Measurements from ENCODE around the gene KLHL17. TPM values are rescaled to one million over a fixed set of nuclear protein-coding genes. Genes with fewer than 3 reads are reported as not detected.

The KLHL17 gene
- total RNA-seq, 2 donors from 2014 or later: 19.9 to 26.1 TPM

- no peaks in the 10 kb centered on the region for H3K9me3 Mint-ChIP-seq
- no peaks in the 10 kb centered on the region for H3K36me3 Mint-ChIP-seq
- DNase-seq (ENCODE audit: low spot score in 2 of 2): no peak
- ATAC-seq: no peak
- H3K27ac Mint-ChIP-seq: no peak overlapping the region
Observed at GRCh38 chr1:919271-919872, 41.0 kb upstream of the KLHL17 start.

GRCh38 chr1:920010-920409 is 40.4 kb upstream of the KLHL17 start:
- ATAC-seq (no peak), DNase-seq (ENCODE audit: low spot score in 2 of 2) (no peak)
- no peaks in the 10 kb centered on the region for H3K36me3 Mint-ChIP-seq
- H3K9me3 Mint-ChIP-seq: no peaks in the 10 kb centered on the region
- H3K27ac Mint-ChIP-seq: no peak overlapping the region

GRCh38 chr1:920521-920920 is 39.9 kb upstream of the KLHL17 start:
- ATAC-seq (no peak), DNase-seq (ENCODE audit: low spot score in 2 of 2) (no peak)
- no peaks in the 10 kb centered on the region for H3K36me3 Mint-ChIP-seq
- H3K27ac Mint-ChIP-seq: no peak overlapping the region
- no peaks in the 10 kb centered on the region for H3K9me3 Mint-ChIP-seq

GRCh38 chr1:921011-921837 is 39.2 kb upstream of the KLHL17 start:
- Mint-ChIP-seq H3K36me3 (no peaks in the 10 kb centered on the region), H3K9me3 (no peaks in the 10 kb centered on the region), H3K27ac (no peak overlapping the region)
- ATAC-seq (peak in 1 of 2 donors; percentile 77), DNase-seq (ENCODE audit: low spot score in 2 of 2) (no peak)

GRCh38 chr1:923131-923990 is 37.0 kb upstream of the KLHL17 start, which contains the start of gene SAMD11:
Gene SAMD11, plus strand, starts transcription at chr1:923923. Its CDS starts 509 bp downstream, at chr1:924432.
- no peak within 1 kb of the TSS for H3K27ac Mint-ChIP-seq
- ATAC-seq: peak in 1 of 2 donors; percentile 31
- no peaks in the 10 kb centered on the region for H3K36me3 Mint-ChIP-seq
- no peaks in the 10 kb centered on the region for H3K9me3 Mint-ChIP-seq
- peak in 1 of 2 donors; percentile 72 for DNase-seq (ENCODE audit: low spot score in 2 of 2)

- Mint-ChIP-seq H3K36me3 (no peaks in the 10 kb centered on the region), H3K27ac (no peak overlapping the region), H3K9me3 (no peaks in the 10 kb centered on the region)
- DNase-seq (ENCODE audit: low spot score in 2 of 2): no peak
- ATAC-seq: no peak
Observed at GRCh38 chr1:923991-924655, 36.3 kb upstream of the KLHL17 start.

- Mint-ChIP-seq H3K9me3 (no peaks in the 10 kb centered on the region), H3K27ac (no peak overlapping the region), H3K36me3 (no peaks in the 10 kb centered on the region)
- DNase-seq (ENCODE audit: low spot score in 2 of 2) (no peak), ATAC-seq (no peak)
Observed at GRCh38 chr1:924656-925560, 35.5 kb upstream of the KLHL17 start.

- Mint-ChIP-seq H3K27ac (no peak overlapping the region), H3K36me3 (no peaks in the 10 kb centered on the region), H3K9me3 (no peaks in the 10 kb centered on the region)
- DNase-seq (ENCODE audit: low spot score in 2 of 2) (no peak), ATAC-seq (no peak)
Observed at GRCh38 chr1:925561-926421, 34.6 kb upstream of the KLHL17 start.

GRCh38 chr1:927234-927633 is 33.1 kb upstream of the KLHL17 start:
- no peaks in the 10 kb centered on the region for H3K36me3 Mint-ChIP-seq
- no peak for DNase-seq (ENCODE audit: low spot score in 2 of 2)
- no peaks in the 10 kb centered on the region for H3K9me3 Mint-ChIP-seq
- ATAC-seq: no peak
- H3K27ac Mint-ChIP-seq: no peak overlapping the region

- ATAC-seq (no peak), DNase-seq (ENCODE audit: low spot score in 2 of 2) (no peak)
- Mint-ChIP-seq H3K9me3 (no peaks in the 10 kb centered on the region), H3K36me3 (no peaks in the 10 kb centered on the region), H3K27ac (no peak overlapping the region)
Observed at GRCh38 chr1:927748-928147, 32.6 kb upstream of the KLHL17 start.

- DNase-seq (ENCODE audit: low spot score in 2 of 2) (no peak), ATAC-seq (no peak)
- H3K9me3 Mint-ChIP-seq: no peaks in the 10 kb centered on the region
- no peaks in the 10 kb centered on the region for H3K36me3 Mint-ChIP-seq
- no peak overlapping the region for H3K27ac Mint-ChIP-seq
Observed at GRCh38 chr1:928825-929661, 31.3 kb upstream of the KLHL17 start.

- Mint-ChIP-seq H3K27ac (no peak overlapping the region), H3K9me3 (no peaks in the 10 kb centered on the region), H3K36me3 (no peaks in the 10 kb centered on the region)
- ATAC-seq (no peak), DNase-seq (ENCODE audit: low spot score in 2 of 2) (no peak)
Observed at GRCh38 chr1:929712-930632, 30.4 kb upstream of the KLHL17 start.

- Mint-ChIP-seq H3K9me3 (no peaks in the 10 kb centered on the region), H3K27ac (no peak overlapping the region), H3K36me3 (no peaks in the 10 kb centered on the region)
- no peak for ATAC-seq
- DNase-seq (ENCODE audit: low spot score in 2 of 2): no peak
Observed at GRCh38 chr1:930633-931138, 29.7 kb upstream of the KLHL17 start.
